Measurements from ENCODE around the gene GRK1. TPM values are rescaled to one million over a fixed set of nuclear protein-coding genes. Genes with fewer than 3 reads are reported as not detected.

Gene GRK1
- total RNA-seq, 1 experiment from 2014 or later = not detected

- no peak overlapping the region for H3K27ac ChIP-seq (ENCODE audit: low read length)
- peaks cover 23% of the 10 kb centered on the region for H3K36me3 ChIP-seq (ENCODE audit: insufficient read depth, low read length)
- no peaks in the 10 kb centered on the region for H3K9me3 ChIP-seq (ENCODE audit: low read length)
- no peak overlapping the region for H3K4me3 ChIP-seq (ENCODE audit: low read length)
- no peaks in the 10 kb centered on the region for H3K27me3 ChIP-seq (ENCODE audit: low read length)
- DNase-seq = no peak
- peaks cover 58% of the 10 kb centered on the region for H4K20me1 ChIP-seq (ENCODE audit: insufficient read depth, low read depth, low read length)
- H3K79me2 ChIP-seq (ENCODE audit: low read length) = peaks cover 60% of the 10 kb centered on the region
- no peak overlapping the region for H3K9ac ChIP-seq (ENCODE audit: low read length)
- no peak overlapping the region for H3K4me2 ChIP-seq (ENCODE audit: low read depth, low read length, poor library complexity, severe bottlenecking)
- no peaks in the 10 kb centered on the region for H3K4me1 ChIP-seq (ENCODE audit: low read length)
- no peak overlapping the region for H2AFZ ChIP-seq (ENCODE audit: low read length)
- no peaks in the 10 kb centered on the region for H3K9me2 ChIP-seq (replicated peaks; ENCODE audit: insufficient read depth, low read length)
Observed at GRCh38 chr13:113629866-113630265, 37.2 kb upstream of the GRK1 start.

DNA sequence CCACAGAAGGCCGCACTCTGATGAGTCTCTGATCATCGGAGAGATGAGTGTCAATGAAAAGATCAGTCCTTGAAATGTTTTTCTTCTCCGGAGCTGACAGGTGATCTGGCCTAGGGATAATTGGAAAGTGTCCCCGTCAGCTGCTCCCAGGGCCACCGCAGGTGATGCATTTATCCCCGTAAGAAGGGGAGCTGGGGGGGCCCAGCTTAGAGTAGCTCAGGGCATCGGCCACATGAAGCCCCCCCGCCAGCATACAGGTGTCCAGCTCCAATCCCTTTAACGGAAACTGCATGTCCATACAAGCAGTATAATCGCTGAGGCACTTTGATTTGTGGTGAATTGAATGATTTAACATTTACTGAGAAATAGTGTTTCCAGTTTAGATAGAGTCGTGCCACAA is 36.7 kb upstream of the GRK1 start:
- no peak overlapping the region for H3K9ac ChIP-seq (ENCODE audit: low read length)
- H2AFZ ChIP-seq (ENCODE audit: low read length) = no peak overlapping the region
- no peak overlapping the region for H3K4me3 ChIP-seq (ENCODE audit: low read length)
- H4K20me1 ChIP-seq (ENCODE audit: insufficient read depth, low read depth, low read length) = peaks cover 56% of the 10 kb centered on the region
- no peaks in the 10 kb centered on the region for H3K9me2 ChIP-seq (replicated peaks; ENCODE audit: insufficient read depth, low read length)
- H3K27me3 ChIP-seq (ENCODE audit: low read length) = no peaks in the 10 kb centered on the region
- H3K4me1 ChIP-seq (ENCODE audit: low read length) = no peaks in the 10 kb centered on the region
- H3K79me2 ChIP-seq (ENCODE audit: low read length) = peaks cover 57% of the 10 kb centered on the region
- H3K4me2 ChIP-seq (ENCODE audit: low read depth, low read length, poor library complexity, severe bottlenecking) = no peak overlapping the region
- H3K27ac ChIP-seq (ENCODE audit: low read length) = no peak overlapping the region
- H3K36me3 ChIP-seq (ENCODE audit: insufficient read depth, low read length) = peaks cover 26% of the 10 kb centered on the region
- no peak for DNase-seq
- H3K9me3 ChIP-seq (ENCODE audit: low read length) = no peaks in the 10 kb centered on the region

DNA sequence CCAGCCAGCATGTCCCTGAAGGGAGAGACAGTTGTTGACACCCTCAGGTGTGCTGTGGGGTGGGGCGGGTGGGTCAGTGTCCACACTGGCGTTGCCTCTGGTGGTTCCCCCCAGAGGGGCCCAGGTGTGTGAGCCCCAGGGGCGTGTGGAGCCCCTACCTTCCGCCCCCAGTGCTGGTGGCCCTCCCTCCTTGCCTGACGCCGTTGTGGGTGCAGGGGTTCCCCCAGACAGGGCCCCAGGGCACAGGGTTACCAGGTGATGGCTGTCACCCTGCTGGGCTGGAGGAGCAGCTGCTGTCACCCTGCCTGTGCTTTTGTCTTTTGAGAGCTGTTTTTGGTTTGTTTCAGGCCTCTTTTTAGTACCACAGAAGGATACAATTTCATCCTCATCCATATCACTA is 36.2 kb upstream of the GRK1 start:
- H3K79me2 ChIP-seq (ENCODE audit: low read length) = peaks cover 52% of the 10 kb centered on the region
- DNase-seq = no peak
- H4K20me1 ChIP-seq (ENCODE audit: insufficient read depth, low read depth, low read length) = peaks cover 54% of the 10 kb centered on the region
- H3K4me1 ChIP-seq (ENCODE audit: low read length) = no peaks in the 10 kb centered on the region
- no peak overlapping the region for H3K4me2 ChIP-seq (ENCODE audit: low read depth, low read length, poor library complexity, severe bottlenecking)
- H3K27me3 ChIP-seq (ENCODE audit: low read length) = no peaks in the 10 kb centered on the region
- H3K9ac ChIP-seq (ENCODE audit: low read length) = no peak overlapping the region
- H3K9me2 ChIP-seq (replicated peaks; ENCODE audit: insufficient read depth, low read length) = no peaks in the 10 kb centered on the region
- H3K36me3 ChIP-seq (ENCODE audit: insufficient read depth, low read length) = peaks cover 26% of the 10 kb centered on the region
- no peaks in the 10 kb centered on the region for H3K9me3 ChIP-seq (ENCODE audit: low read length)
- H3K27ac ChIP-seq (ENCODE audit: low read length) = no peak overlapping the region
- no peak overlapping the region for H3K4me3 ChIP-seq (ENCODE audit: low read length)
- no peak overlapping the region for H2AFZ ChIP-seq (ENCODE audit: low read length)

GRCh38 chr13:113631341-113632095 is 35.5 kb upstream of the GRK1 start:
- Histone ChIP-seq H3K9me2 (replicated peaks; ENCODE audit: insufficient read depth, low read length) (no peaks in the 10 kb centered on the region), H3K9ac (ENCODE audit: low read length) (no peak overlapping the region), H3K79me2 (ENCODE audit: low read length) (peaks cover 45% of the 10 kb centered on the region), H2AFZ (ENCODE audit: low read length) (no peak overlapping the region), H3K4me3 (ENCODE audit: low read length) (no peak overlapping the region), H3K27ac (ENCODE audit: low read length) (no peak overlapping the region), H3K4me1 (ENCODE audit: low read length) (no peaks in the 10 kb centered on the region), H3K27me3 (ENCODE audit: low read length) (no peaks in the 10 kb centered on the region), H3K9me3 (ENCODE audit: low read length) (no peaks in the 10 kb centered on the region), H4K20me1 (ENCODE audit: insufficient read depth, low read depth, low read length) (peaks cover 48% of the 10 kb centered on the region), H3K36me3 (ENCODE audit: insufficient read depth, low read length) (peaks cover 26% of the 10 kb centered on the region), H3K4me2 (ENCODE audit: low read depth, low read length, poor library complexity, severe bottlenecking) (no peak overlapping the region)
- DNase-seq = no peak

- Histone ChIP-seq H3K27ac (ENCODE audit: low read length) (no peak overlapping the region), H3K9me2 (replicated peaks; ENCODE audit: insufficient read depth, low read length) (no peaks in the 10 kb centered on the region), H3K27me3 (ENCODE audit: low read length) (no peaks in the 10 kb centered on the region), H3K4me1 (ENCODE audit: low read length) (no peaks in the 10 kb centered on the region), H3K4me2 (ENCODE audit: low read depth, low read length, poor library complexity, severe bottlenecking) (no peak overlapping the region), H3K9ac (ENCODE audit: low read length) (no peak overlapping the region), H3K4me3 (ENCODE audit: low read length) (no peak overlapping the region), H4K20me1 (ENCODE audit: insufficient read depth, low read depth, low read length) (peaks cover 35% of the 10 kb centered on the region), H3K36me3 (ENCODE audit: insufficient read depth, low read length) (peaks cover 26% of the 10 kb centered on the region), H2AFZ (ENCODE audit: low read length) (no peak overlapping the region), H3K9me3 (ENCODE audit: low read length) (no peaks in the 10 kb centered on the region), H3K79me2 (ENCODE audit: low read length) (peaks cover 31% of the 10 kb centered on the region)
- no peak for DNase-seq
Observed at GRCh38 chr13:113632706-113633484, 34.1 kb upstream of the GRK1 start.

DNA sequence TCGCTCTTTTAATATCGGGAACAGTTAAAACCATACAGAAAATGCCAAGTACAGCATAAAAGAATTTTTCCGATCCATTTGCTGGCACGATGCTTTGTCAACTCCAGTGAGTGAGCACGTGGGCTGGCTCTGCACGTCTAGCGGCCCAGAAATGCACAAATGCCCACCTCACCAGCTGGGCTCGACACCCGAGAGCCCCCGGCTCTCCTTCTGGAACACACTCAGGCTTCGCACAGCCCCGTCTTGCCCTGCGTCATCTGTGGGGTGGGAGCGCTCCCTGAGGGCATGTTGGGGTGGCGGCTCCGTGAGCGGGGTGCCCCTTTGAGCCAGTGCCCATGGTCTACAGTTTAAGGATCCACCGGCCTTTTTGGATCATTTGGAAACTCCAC is 33.5 kb upstream of the GRK1 start:
- Histone ChIP-seq H3K4me1 (ENCODE audit: low read length) (no peaks in the 10 kb centered on the region), H2AFZ (ENCODE audit: low read length) (no peak overlapping the region), H3K36me3 (ENCODE audit: insufficient read depth, low read length) (peaks cover 31% of the 10 kb centered on the region), H3K4me3 (ENCODE audit: low read length) (no peak overlapping the region), H3K79me2 (ENCODE audit: low read length) (peaks cover 25% of the 10 kb centered on the region), H3K27ac (ENCODE audit: low read length) (no peak overlapping the region), H4K20me1 (ENCODE audit: insufficient read depth, low read depth, low read length) (peaks cover 30% of the 10 kb centered on the region), H3K27me3 (ENCODE audit: low read length) (no peaks in the 10 kb centered on the region), H3K9ac (ENCODE audit: low read length) (no peak overlapping the region), H3K9me2 (replicated peaks; ENCODE audit: insufficient read depth, low read length) (no peaks in the 10 kb centered on the region), H3K4me2 (ENCODE audit: low read depth, low read length, poor library complexity, severe bottlenecking) (no peak overlapping the region), H3K9me3 (ENCODE audit: low read length) (no peaks in the 10 kb centered on the region)
- DNase-seq = no peak

DNA sequence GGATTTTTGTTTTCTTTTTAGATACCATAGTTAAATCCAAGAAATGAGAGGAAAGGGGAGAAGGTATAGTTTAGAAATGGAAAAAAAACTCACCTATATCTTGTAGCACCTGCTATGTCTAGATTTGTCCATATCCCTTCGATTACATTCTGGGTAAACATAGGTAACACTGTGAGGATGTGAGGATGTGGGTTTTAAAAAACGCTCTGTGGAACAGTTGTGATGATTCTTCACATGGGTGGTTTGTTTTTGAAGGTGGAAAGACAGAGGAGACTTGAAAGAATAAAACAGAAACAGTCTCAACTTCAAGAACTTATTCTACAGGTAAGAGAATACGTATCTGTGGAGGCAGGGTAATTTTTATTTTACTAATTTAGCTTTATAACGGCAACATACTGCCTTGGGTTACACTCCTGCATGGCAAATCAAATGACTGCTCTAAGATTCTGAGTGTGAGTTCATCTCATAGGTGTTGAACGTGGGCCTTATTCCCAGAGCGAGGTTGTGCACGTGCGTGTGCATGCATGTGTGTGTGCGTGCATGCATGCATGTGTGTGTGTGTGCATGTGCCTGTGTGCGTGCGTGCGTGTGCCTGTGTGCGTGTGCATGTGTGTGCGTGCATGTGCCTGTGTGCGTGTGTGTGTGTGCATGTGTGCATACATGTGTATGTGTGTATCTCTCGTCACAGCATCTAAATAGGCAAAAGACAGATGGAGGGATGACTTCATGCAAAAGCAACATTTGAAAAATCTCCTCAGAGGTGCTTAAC is 32.6 kb upstream of the GRK1 start:
- Histone ChIP-seq H3K9ac (ENCODE audit: low read length) (no peak overlapping the region), H3K9me3 (ENCODE audit: low read length) (no peaks in the 10 kb centered on the region), H3K4me3 (ENCODE audit: low read length) (no peak overlapping the region), H4K20me1 (ENCODE audit: insufficient read depth, low read depth, low read length) (peaks cover 20% of the 10 kb centered on the region), H3K9me2 (replicated peaks; ENCODE audit: insufficient read depth, low read length) (no peaks in the 10 kb centered on the region), H2AFZ (ENCODE audit: low read length) (no peak overlapping the region), H3K36me3 (ENCODE audit: insufficient read depth, low read length) (peaks cover 35% of the 10 kb centered on the region), H3K79me2 (ENCODE audit: low read length) (peaks cover 16% of the 10 kb centered on the region), H3K27me3 (ENCODE audit: low read length) (no peaks in the 10 kb centered on the region), H3K4me2 (ENCODE audit: low read depth, low read length, poor library complexity, severe bottlenecking) (no peak overlapping the region), H3K4me1 (ENCODE audit: low read length) (no peaks in the 10 kb centered on the region), H3K27ac (ENCODE audit: low read length) (no peak overlapping the region)
- DNase-seq = no peak

GRCh38 chr13:113635048-113635420 is 32.0 kb upstream of the GRK1 start:
- Histone ChIP-seq H4K20me1 (ENCODE audit: insufficient read depth, low read depth, low read length) (peaks cover 14% of the 10 kb centered on the region; the same call in 1 of the 2 replicates), H3K27me3 (ENCODE audit: low read length) (no peaks in the 10 kb centered on the region), H3K4me3 (ENCODE audit: low read length) (no peak overlapping the region), H3K79me2 (ENCODE audit: low read length) (peaks cover 10% of the 10 kb centered on the region), H3K27ac (ENCODE audit: low read length) (no peak overlapping the region), H3K4me1 (ENCODE audit: low read length) (no peaks in the 10 kb centered on the region), H3K9ac (ENCODE audit: low read length) (no peak overlapping the region), H3K4me2 (ENCODE audit: low read depth, low read length, poor library complexity, severe bottlenecking) (no peak overlapping the region), H3K36me3 (ENCODE audit: insufficient read depth, low read length) (peaks cover 41% of the 10 kb centered on the region), H2AFZ (ENCODE audit: low read length) (no peak overlapping the region), H3K9me3 (ENCODE audit: low read length) (no peaks in the 10 kb centered on the region), H3K9me2 (replicated peaks; ENCODE audit: insufficient read depth, low read length) (no peaks in the 10 kb centered on the region)
- no peak for DNase-seq

Measured in Karpas-422 (cell line).